Cardiac ventricle fibroblast (primary cell): ENCODE measurements around the gene PSMA6. TPM values are rescaled to one million over a fixed set of nuclear protein-coding genes. Genes with fewer than 3 reads are reported as not detected.

Source experiments
- total RNA-seq: library from RNA; depleted of rRNA; stranded (reverse); fragments of >200 nt; gene quantifications from 2 replicates; pipeline ENCODE4 v1.2.3, GENCODE V29; 2015

The PSMA6 gene
- total RNA-seq: 91.7 and 110 TPM in 2 replicates

GRCh38 chr14:35292051-35292769, at the start of gene PSMA6:
TSS of gene PSMA6 (plus strand) at chr14:35292382. CDS start at chr14:35292477, 95 bp downstream.

Other genes with a start within 250 kb of the PSMA6 start
- gene FAM177A1, start 246.1 kb upstream of the PSMA6 start, total RNA-seq: 21.2 and 40.4 TPM in 2 replicates
- 20.0 and 23.7 TPM in 2 replicates for gene PPP2R3C, start 170.4 kb upstream of the PSMA6 start, total RNA-seq
- gene PRORP, start 169.8 kb upstream of the PSMA6 start, total RNA-seq: 14.6 and 20.5 TPM in 2 replicates
- 108 and 115 TPM in 2 replicates for gene NFKBIA, start 112.4 kb downstream of the PSMA6 start, total RNA-seq
- gene INSM2, start 241.8 kb downstream of the PSMA6 start, total RNA-seq: not detected in 2 replicates